ENCODE data around the gene ETFBKMT.

DNA sequence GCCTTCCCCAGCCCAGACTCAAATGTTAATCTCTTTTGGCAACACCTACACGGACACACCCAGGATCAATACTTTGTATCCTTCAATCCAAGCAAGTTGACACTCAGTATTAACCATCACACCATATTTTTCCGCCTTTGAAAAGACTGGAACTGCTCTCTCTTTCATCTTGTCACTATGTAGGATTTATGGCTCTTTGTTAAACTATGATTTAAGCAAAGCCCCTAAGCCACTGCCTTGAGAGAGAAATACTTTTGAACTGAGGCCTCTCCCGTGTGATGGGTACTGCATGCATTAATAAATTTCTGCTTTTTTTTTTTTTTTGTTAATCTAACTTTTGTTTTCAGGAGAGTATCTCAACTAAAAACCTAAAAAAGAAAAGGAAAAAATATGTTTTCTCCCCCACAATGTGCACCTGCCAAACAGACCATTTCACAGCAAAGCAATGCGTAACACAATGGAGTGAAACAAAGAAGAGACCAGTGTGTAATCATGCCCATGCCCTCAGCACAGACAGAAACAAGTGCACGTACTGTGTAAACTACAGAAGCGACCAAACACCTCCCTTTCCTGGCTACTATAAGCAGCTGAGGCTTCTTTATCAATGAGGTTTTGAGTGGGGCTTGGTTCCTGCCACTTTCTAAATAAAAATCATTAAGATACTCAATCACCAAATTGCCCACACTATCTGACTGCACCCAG lies 28.3 kb upstream of the ETFBKMT start:
- TF ChIP-seq CTCF (IDR thresholded peaks at IDR 0.05): no peak
- no peak for TF ChIP-seq REST (IDR thresholded peaks at IDR 0.05)
- no peak for TF ChIP-seq EP300 (IDR thresholded peaks at IDR 0.05)
- TF ChIP-seq POLR2A (IDR thresholded peaks at IDR 0.05; ENCODE audit: low read length): no peak
- no peak for TF ChIP-seq HDAC2 (IDR thresholded peaks at IDR 0.05)
- no peak for TF ChIP-seq SMC3 (IDR thresholded peaks at IDR 0.05)
- no peak for TF ChIP-seq EHF (CRISPR knock-in tag; IDR thresholded peaks at IDR 0.05)
- TF ChIP-seq, protein P1, sequence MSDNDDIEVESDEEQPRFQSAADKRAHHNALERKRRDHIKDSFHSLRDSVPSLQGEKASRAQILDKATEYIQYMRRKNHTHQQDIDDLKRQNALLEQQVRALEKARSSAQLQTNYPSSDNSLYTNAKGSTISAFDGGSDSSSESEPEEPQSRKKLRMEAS (IDR thresholded peaks at IDR 0.05): no peak
- TF ChIP-seq PBX3 (IDR thresholded peaks at IDR 0.05): no peak
